ENCODE data around the gene AGPAT1.

AGPAT1 gene

DNA sequence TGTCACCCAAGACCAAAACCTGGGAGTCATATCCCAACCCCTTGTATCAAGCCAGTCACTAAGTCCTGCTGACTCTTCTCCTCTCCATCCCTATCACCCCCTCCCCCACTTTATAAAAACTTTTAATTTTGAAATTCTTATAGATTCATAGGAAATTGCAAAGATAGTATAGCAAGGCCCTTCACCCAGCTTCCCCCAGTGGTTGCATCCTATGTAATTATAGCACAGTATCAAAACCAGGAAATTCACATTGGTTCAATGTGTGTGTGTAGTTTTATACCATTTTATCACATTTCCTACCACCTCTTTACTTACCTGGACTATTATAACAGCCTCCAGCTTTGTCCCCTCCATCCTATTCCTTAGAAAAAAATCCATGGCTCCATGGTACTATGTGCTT is 17.8 kb downstream of the AGPAT1 start:
- no peak overlapping the region for H3K4me3 ChIP-seq (ENCODE audit: low read length)
- no peak overlapping the region for H3K27ac ChIP-seq (ENCODE audit: low read length)
- H3K27me3 ChIP-seq (ENCODE audit: insufficient read depth, low read length) = peaks cover 2% of the 10 kb centered on the region; the same call in 1 of the 2 replicates
- H3K9me3 ChIP-seq (ENCODE audit: insufficient read depth, low read depth, low read length) = no peaks in the 10 kb centered on the region
- H3K4me1 ChIP-seq (ENCODE audit: insufficient read depth, low read length) = peaks cover 2% of the 10 kb centered on the region; the same call in 1 of the 2 replicates
- peaks cover 39% of the 10 kb centered on the region for H3K36me3 ChIP-seq (ENCODE audit: insufficient read depth, low read depth, low read length)
- no peak overlapping the region for H3K9ac ChIP-seq (ENCODE audit: low read depth, low read length)

GRCh38 chr6:32156891-32157290 is 19.0 kb downstream of the AGPAT1 start:
- Histone ChIP-seq H3K36me3 (ENCODE audit: insufficient read depth, low read depth, low read length) (peaks cover 32% of the 10 kb centered on the region), H3K4me3 (ENCODE audit: low read length) (no peak overlapping the region), H3K9ac (ENCODE audit: low read depth, low read length) (no peak overlapping the region), H3K27me3 (ENCODE audit: insufficient read depth, low read length) (peaks cover 14% of the 10 kb centered on the region), H3K9me3 (ENCODE audit: insufficient read depth, low read depth, low read length) (no peaks in the 10 kb centered on the region), H3K4me1 (ENCODE audit: insufficient read depth, low read length) (peaks cover 13% of the 10 kb centered on the region; the same call in 1 of the 2 replicates), H3K27ac (ENCODE audit: low read length) (no peak overlapping the region)

- Histone ChIP-seq H3K4me3 (ENCODE audit: low read length) (peak overlapping the region; percentile 94), H3K27ac (ENCODE audit: low read length) (no peak overlapping the region), H3K36me3 (ENCODE audit: insufficient read depth, low read depth, low read length) (peaks cover 32% of the 10 kb centered on the region), H3K27me3 (ENCODE audit: insufficient read depth, low read length) (peaks cover 33% of the 10 kb centered on the region), H3K9me3 (ENCODE audit: insufficient read depth, low read depth, low read length) (no peaks in the 10 kb centered on the region), H3K9ac (ENCODE audit: low read depth, low read length) (peak overlapping the region; percentile 92; the same call in 1 of the 2 replicates), H3K4me1 (ENCODE audit: insufficient read depth, low read length) (peaks cover 18% of the 10 kb centered on the region)
These were observed 21.2 kb downstream of the AGPAT1 start for GRCh38 chr6:32154514-32155161.

DNA sequence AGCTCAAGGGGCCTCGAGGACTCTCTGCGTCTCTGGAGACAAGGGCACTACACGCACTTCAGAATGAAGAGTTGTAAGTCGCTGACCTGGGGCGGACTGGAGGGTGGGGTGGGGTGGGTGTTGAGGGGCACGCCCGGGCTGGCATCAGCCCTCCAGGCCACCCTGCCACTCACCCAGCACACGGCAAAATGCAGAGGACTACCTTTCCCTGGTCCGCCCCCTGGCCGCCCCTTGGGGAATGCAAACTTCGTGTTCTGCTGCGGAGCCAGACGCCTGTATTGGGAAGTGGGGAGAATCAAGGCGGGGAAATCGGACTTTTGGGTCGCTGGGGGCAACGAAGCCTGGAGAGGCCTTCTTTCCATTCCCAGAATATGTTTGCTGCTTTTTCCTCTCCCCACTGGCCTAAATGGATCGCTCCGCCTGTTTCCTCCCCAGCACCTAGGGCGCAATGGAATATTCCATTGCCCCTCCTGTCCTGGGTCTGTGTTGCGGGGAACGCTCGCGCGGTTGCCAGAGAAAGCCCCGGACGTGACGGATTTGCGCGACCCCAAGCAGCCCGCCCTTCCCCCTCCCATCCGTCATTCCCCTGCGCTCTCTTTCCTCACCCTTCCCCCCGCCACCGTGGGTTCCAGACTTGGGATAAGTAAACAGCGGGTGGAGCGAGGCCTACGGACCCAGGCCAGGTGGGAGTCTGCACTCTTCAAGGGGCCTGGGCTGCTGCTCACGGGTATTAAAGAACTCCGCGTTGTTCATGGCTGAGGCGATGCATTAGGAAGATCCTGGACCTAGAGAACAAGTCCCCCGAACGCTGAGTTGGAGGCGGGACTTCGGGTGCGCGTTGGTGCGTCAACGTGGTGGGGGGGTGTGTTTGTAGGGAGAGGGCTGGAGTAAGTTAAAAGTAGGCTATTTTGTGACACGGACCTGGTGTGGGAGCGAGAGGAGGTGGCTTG is 22.0 kb downstream of the AGPAT1 start, which contains the start of gene PPT2:
TSS of gene PPT2 (plus strand) at position 578 of the 950 bp plus-strand sequence. CDS start 454 bp downstream, outside the sequence.
- Histone ChIP-seq H3K27me3 (ENCODE audit: insufficient read depth, low read length) (peaks cover 35% of the 10 kb centered on the region), H3K4me3 (ENCODE audit: low read length) (peak within 1 kb of the TSS; percentile 94), H3K27ac (ENCODE audit: low read length) (peak within 1 kb of the TSS; percentile 2), H3K9ac (ENCODE audit: low read depth, low read length) (peak within 1 kb of the TSS; percentile 92), H3K4me1 (ENCODE audit: insufficient read depth, low read length) (peaks cover 18% of the 10 kb centered on the region), H3K36me3 (ENCODE audit: insufficient read depth, low read depth, low read length) (peaks cover 30% of the 10 kb centered on the region), H3K9me3 (ENCODE audit: insufficient read depth, low read depth, low read length) (no peaks in the 10 kb centered on the region)

DNA sequence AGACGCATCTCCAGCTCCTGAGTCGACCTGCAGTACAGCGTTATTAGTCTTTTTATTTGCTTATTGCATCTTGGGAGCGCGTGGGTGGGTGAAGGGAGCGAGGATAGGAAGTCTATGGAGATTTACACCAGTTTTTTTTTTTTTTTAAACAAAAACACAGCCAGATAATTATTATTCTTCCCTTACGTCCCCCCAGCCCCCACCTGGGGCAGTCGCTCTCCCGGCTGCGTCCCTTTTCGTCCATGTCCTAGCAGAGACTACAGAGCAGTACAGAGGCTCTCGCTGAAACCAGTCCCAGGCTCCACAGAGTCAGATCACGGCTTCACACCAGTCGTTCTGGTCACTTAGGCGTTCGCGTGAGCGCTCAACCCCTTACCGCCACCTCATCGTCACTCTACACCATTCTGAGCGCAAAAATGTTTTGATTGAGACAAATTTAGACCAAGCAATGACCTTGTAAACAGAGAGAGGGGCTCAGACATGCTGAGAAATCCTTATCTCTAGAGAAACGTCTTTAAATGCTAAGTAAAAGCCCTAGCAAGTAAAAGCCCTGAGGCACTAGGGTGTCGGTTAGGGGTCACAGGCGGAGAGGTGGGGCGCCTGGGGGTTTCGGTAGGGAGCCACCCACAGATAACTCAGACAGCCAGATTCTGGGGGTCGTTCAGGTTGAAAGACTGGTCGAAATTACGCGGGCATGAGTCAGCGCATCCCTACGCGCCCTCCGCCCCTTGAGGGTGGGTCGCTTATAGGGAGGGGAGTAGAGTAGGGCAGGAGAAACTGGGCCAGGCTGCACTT is 22.9 kb downstream of the AGPAT1 start:
- Histone ChIP-seq H3K9ac (ENCODE audit: low read depth, low read length) (peak overlapping the region; percentile 92), H3K36me3 (ENCODE audit: insufficient read depth, low read depth, low read length) (peaks cover 21% of the 10 kb centered on the region), H3K4me1 (ENCODE audit: insufficient read depth, low read length) (peaks cover 18% of the 10 kb centered on the region), H3K27ac (ENCODE audit: low read length) (peak overlapping the region; percentile 2), H3K9me3 (ENCODE audit: insufficient read depth, low read depth, low read length) (no peaks in the 10 kb centered on the region), H3K4me3 (ENCODE audit: low read length) (peak overlapping the region; percentile 94), H3K27me3 (ENCODE audit: insufficient read depth, low read length) (peaks cover 35% of the 10 kb centered on the region)

DNA sequence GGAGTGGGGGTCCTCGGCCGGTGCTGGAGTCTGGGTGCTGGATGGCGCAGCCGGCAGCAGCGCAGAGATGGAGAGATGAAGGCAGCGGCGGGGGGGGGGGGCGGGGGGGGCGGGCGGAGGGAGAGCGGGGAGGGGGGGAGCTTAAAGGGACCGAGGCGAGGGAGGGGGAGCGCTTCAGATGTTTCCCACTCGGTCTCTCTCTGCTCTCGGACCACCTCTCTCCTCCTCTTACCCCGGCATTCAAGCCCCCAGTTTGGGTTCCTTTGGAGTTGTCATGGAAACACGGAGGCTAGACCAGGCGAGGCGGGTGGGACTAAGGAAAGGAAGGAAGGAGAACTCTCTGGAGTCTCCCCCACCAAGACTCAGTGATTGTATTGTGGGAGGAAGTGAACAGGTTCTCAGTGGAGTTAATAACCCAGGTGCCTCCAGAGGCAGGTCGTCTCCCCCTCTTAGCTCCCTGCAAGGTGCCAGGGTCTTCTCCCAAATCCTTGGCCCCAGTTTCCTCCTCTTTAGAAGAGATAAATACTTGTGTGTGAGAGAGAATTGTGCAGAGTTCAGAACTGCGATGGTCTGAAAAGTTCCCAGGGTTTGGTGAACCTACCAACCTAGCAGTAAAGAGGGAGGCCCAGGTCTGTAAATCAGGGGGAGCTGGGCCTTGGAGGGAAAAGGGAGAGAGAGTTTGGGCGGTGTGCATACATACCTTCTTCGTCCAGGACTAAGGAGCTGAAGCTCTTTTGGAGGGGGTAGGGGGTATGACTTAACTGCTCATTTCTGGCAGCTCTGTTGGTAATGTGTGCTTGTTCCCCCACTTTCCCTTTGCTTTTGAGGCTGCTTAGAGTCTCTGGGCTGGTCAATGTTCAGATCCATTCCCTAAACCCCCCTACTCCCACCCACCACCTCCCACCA is 23.8 kb downstream of the AGPAT1 start, which contains the start of gene PRRT1:
TSS of gene PRRT1 (minus strand) at position 77 of the 906 bp plus-strand sequence. CDS start 112 bp downstream, outside the sequence.
- H3K27ac ChIP-seq (ENCODE audit: low read length) = no peak within 1 kb of the TSS

DNA sequence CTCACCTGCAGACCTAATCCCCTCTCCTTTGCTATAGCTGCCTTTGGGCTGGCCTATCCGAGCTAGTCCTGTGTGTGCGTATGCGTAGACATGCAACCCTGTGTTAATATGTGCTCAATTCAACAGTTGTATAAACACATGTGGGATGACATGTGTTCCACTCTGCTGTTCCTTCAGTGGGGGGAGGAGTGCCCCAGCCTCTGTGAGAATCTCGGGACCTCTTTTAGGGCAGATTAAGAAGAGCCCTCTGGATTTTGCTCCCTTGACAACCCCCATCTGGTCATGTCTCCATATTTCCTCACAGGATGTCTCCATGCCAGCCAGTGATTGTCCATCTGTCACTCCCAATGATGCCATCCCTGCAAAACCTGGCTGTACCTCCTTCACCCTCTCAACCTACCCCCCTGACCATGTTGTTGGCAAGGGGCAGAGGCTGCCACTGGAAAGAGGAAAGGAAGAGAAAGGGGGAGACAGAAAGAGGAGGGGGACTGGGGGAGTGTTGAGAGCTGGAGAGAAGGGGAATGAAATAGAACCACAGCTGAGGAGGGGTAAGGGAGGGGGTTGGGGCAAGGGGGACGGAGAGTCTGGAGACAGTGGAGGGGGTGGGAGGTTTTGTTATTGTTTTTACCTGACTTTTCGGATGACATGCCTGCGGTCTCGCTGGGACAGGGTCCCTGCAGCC is 24.6 kb downstream of the AGPAT1 start:
- Histone ChIP-seq H3K27ac (ENCODE audit: low read length) (no peak overlapping the region), H3K9me3 (ENCODE audit: insufficient read depth, low read depth, low read length) (no peaks in the 10 kb centered on the region), H3K36me3 (ENCODE audit: insufficient read depth, low read depth, low read length) (peaks cover 6% of the 10 kb centered on the region), H3K27me3 (ENCODE audit: insufficient read depth, low read length) (peaks cover 35% of the 10 kb centered on the region), H3K9ac (ENCODE audit: low read depth, low read length) (no peak overlapping the region), H3K4me3 (ENCODE audit: low read length) (peak overlapping the region; percentile 61; the same call in 1 of the 2 replicates), H3K4me1 (ENCODE audit: insufficient read depth, low read length) (peaks cover 21% of the 10 kb centered on the region)

More for the DNA sequence above, 23.8 kb downstream of the AGPAT1 start, which contains the start of gene PRRT1:
- Histone ChIP-seq H3K27me3 (ENCODE audit: insufficient read depth, low read length) (peaks cover 35% of the 10 kb centered on the region), H3K4me1 (ENCODE audit: insufficient read depth, low read length) (peaks cover 18% of the 10 kb centered on the region), H3K36me3 (ENCODE audit: insufficient read depth, low read depth, low read length) (peaks cover 14% of the 10 kb centered on the region), H3K9ac (ENCODE audit: low read depth, low read length) (peak within 1 kb of the TSS; percentile 92; the same call in 1 of the 2 replicates), H3K4me3 (ENCODE audit: low read length) (peak within 1 kb of the TSS; percentile 94), H3K9me3 (ENCODE audit: insufficient read depth, low read depth, low read length) (no peaks in the 10 kb centered on the region)

GRCh38 chr6:32149932-32150870 is 25.7 kb downstream of the AGPAT1 start:
- H3K4me3 ChIP-seq (ENCODE audit: low read length) = peak overlapping the region; percentile 61; the same call in 1 of the 2 replicates
- H3K36me3 ChIP-seq (ENCODE audit: insufficient read depth, low read depth, low read length) = no peaks in the 10 kb centered on the region
- no peak overlapping the region for H3K27ac ChIP-seq (ENCODE audit: low read length)
- peaks cover 29% of the 10 kb centered on the region for H3K4me1 ChIP-seq (ENCODE audit: insufficient read depth, low read length)
- H3K27me3 ChIP-seq (ENCODE audit: insufficient read depth, low read length) = peaks cover 35% of the 10 kb centered on the region
- H3K9me3 ChIP-seq (ENCODE audit: insufficient read depth, low read depth, low read length) = no peaks in the 10 kb centered on the region
- no peak overlapping the region for H3K9ac ChIP-seq (ENCODE audit: low read depth, low read length)

GRCh38 chr6:32149092-32149755 is 26.7 kb downstream of the AGPAT1 start:
- Histone ChIP-seq H3K4me3 (ENCODE audit: low read length) (no peak overlapping the region), H3K36me3 (ENCODE audit: insufficient read depth, low read depth, low read length) (no peaks in the 10 kb centered on the region), H3K27me3 (ENCODE audit: insufficient read depth, low read length) (peaks cover 35% of the 10 kb centered on the region), H3K9ac (ENCODE audit: low read depth, low read length) (no peak overlapping the region), H3K4me1 (ENCODE audit: insufficient read depth, low read length) (peaks cover 29% of the 10 kb centered on the region), H3K9me3 (ENCODE audit: insufficient read depth, low read depth, low read length) (no peaks in the 10 kb centered on the region), H3K27ac (ENCODE audit: low read length) (no peak overlapping the region)
